HAP-1 (cell line): ENCODE measurements around the gene NKD2.
A peak's percentile ranks its signal among the peaks of the same experiment; 100 is the strongest.

ENCODE experiments used
- DNase-seq, 2 experiments: peaks; one replicate each; pipeline ENCODE4 v3.0.0-alpha.2; 2016 to 2020; ENCODE audit warnings: low spot score in 2 of 2
- H3K27me3 ChIP-seq: fragments of 250-450 bp; sonication (Bioruptor Pico); 2 replicates; pipeline ENCODE4 v1.5.1; 2020; ENCODE audit warnings: low read depth, mild to moderate bottlenecking, moderate library complexity
- H3K36me3 ChIP-seq: fragments of 250-450 bp; sonication (Bioruptor Pico); replicated peaks from 2 replicates; pipeline ENCODE4 v1.5.1; 2020; ENCODE audit warnings: mild to moderate bottlenecking
- H3K4me1 ChIP-seq: fragments of 250-450 bp; sonication (Bioruptor Pico); 2 replicates; pipeline ENCODE4 v1.5.1; 2020; ENCODE audit warnings: mild to moderate bottlenecking
- H3K4me3 ChIP-seq: fragments of 250-450 bp; sonication (Bioruptor Pico); 2 replicates; pipeline ENCODE4 v1.5.1; 2020; ENCODE audit warnings: mild to moderate bottlenecking, moderate library complexity
- H3K9me3 ChIP-seq: fragments of 250-450 bp; sonication (Bioruptor Pico); 2 replicates; pipeline ENCODE4 v1.5.1; 2020; ENCODE audit warnings: mild to moderate bottlenecking, moderate library complexity
- in situ Hi-C: fragments of 300-500 bp; cut with MboI; formaldehyde crosslinking; loops from 3 replicates; pipeline ENCODE4 v1.14.3; 2020; ENCODE audit warnings: low sequenced_read_pairs, inconsistent platforms, mixed read lengths

The NKD2 gene

GRCh38 chr5:982377-983237 lies 26.0 kb upstream of the NKD2 start:
- Histone ChIP-seq H3K36me3 (no peaks in the 10 kb centered on the region; the same call in 1 of the 2 replicates), H3K4me3 (no peak overlapping the region), H3K9me3 (peaks cover 12% of the 10 kb centered on the region; the same call in 1 of the 2 replicates), H3K4me1 (peaks cover 11% of the 10 kb centered on the region), H3K27me3 (no peaks in the 10 kb centered on the region)
- in situ Hi-C loops: no loop called here
- DNase-seq: peak in 1 of 2 experiments; percentile 21

GRCh38 chr5:983238-983524 lies 25.4 kb upstream of the NKD2 start:
- H3K9me3 ChIP-seq: peaks cover 16% of the 10 kb centered on the region; the same call in 1 of the 2 replicates
- H3K36me3 ChIP-seq: no peaks in the 10 kb centered on the region; the same call in 1 of the 2 replicates
- no peak for DNase-seq
- in situ Hi-C loops: no loop called here
- H3K27me3 ChIP-seq: no peaks in the 10 kb centered on the region
- H3K4me1 ChIP-seq: peaks cover 11% of the 10 kb centered on the region
- H3K4me3 ChIP-seq: no peak overlapping the region

- Histone ChIP-seq H3K4me1 (peaks cover 11% of the 10 kb centered on the region), H3K4me3 (no peak overlapping the region), H3K9me3 (peaks cover 16% of the 10 kb centered on the region; the same call in 1 of the 2 replicates), H3K36me3 (no peaks in the 10 kb centered on the region; the same call in 1 of the 2 replicates), H3K27me3 (no peaks in the 10 kb centered on the region)
- no peak for DNase-seq
- in situ Hi-C loops: no loop called here
These were observed 25.0 kb upstream of the NKD2 start for GRCh38 chr5:983568-983967.

- Histone ChIP-seq H3K27me3 (no peaks in the 10 kb centered on the region; the same call in 1 of the 2 replicates), H3K9me3 (peaks cover 16% of the 10 kb centered on the region; the same call in 1 of the 2 replicates), H3K4me3 (no peak overlapping the region), H3K36me3 (no peaks in the 10 kb centered on the region; the same call in 1 of the 2 replicates), H3K4me1 (peaks cover 11% of the 10 kb centered on the region)
- no peak for DNase-seq
- in situ Hi-C loops: no loop called here
These were observed 23.8 kb upstream of the NKD2 start for GRCh38 chr5:984774-985173.

- in situ Hi-C loops: no loop called here
- Histone ChIP-seq H3K9me3 (peaks cover 16% of the 10 kb centered on the region; the same call in 1 of the 2 replicates), H3K36me3 (no peaks in the 10 kb centered on the region), H3K27me3 (no peaks in the 10 kb centered on the region; the same call in 1 of the 2 replicates), H3K4me3 (no peak overlapping the region), H3K4me1 (no peaks in the 10 kb centered on the region)
- no peak for DNase-seq
These were observed 20.8 kb upstream of the NKD2 start for GRCh38 chr5:987761-988160.

GRCh38 chr5:988322-988721 lies 20.3 kb upstream of the NKD2 start:
- Histone ChIP-seq H3K27me3 (no peaks in the 10 kb centered on the region; the same call in 1 of the 2 replicates), H3K36me3 (no peaks in the 10 kb centered on the region), H3K4me3 (no peak overlapping the region), H3K9me3 (peaks cover 16% of the 10 kb centered on the region; the same call in 1 of the 2 replicates), H3K4me1 (no peaks in the 10 kb centered on the region)
- DNase-seq: no peak
- in situ Hi-C loops: no loop called here

- in situ Hi-C loops: no loop called here
- H3K27me3 ChIP-seq: no peaks in the 10 kb centered on the region; the same call in 1 of the 2 replicates
These were observed 18.6 kb upstream of the NKD2 start for GRCh38 chr5:989961-990530.

GRCh38 chr5:991472-992267 lies 16.9 kb upstream of the NKD2 start:
- Histone ChIP-seq H3K9me3 (peaks cover 4% of the 10 kb centered on the region; the same call in 1 of the 2 replicates), H3K4me3 (no peak overlapping the region), H3K27me3 (no peaks in the 10 kb centered on the region; the same call in 1 of the 2 replicates), H3K4me1 (no peaks in the 10 kb centered on the region), H3K36me3 (no peaks in the 10 kb centered on the region)
- DNase-seq: peak in 1 of 2 experiments; percentile 5
- in situ Hi-C loops: no loop called here

More at GRCh38 chr5:989961-990530, 18.6 kb upstream of the NKD2 start:
- no peaks in the 10 kb centered on the region for H3K4me1 ChIP-seq
- DNase-seq: peak in 1 of 2 experiments; percentile 10
- peaks cover 4% of the 10 kb centered on the region; the same call in 1 of the 2 replicates for H3K9me3 ChIP-seq
- no peaks in the 10 kb centered on the region for H3K36me3 ChIP-seq
- no peak overlapping the region for H3K4me3 ChIP-seq

- Histone ChIP-seq H3K27me3 (no peaks in the 10 kb centered on the region; the same call in 1 of the 2 replicates), H3K4me3 (no peak overlapping the region), H3K4me1 (no peaks in the 10 kb centered on the region), H3K9me3 (no peaks in the 10 kb centered on the region; the same call in 1 of the 2 replicates), H3K36me3 (no peaks in the 10 kb centered on the region; the same call in 1 of the 2 replicates)
- in situ Hi-C loops: no loop called here
- DNase-seq: no peak
These were observed 14.4 kb upstream of the NKD2 start for GRCh38 chr5:994272-994607.

- DNase-seq: peak in 1 of 2 experiments; percentile 4
- Histone ChIP-seq H3K36me3 (no peaks in the 10 kb centered on the region; the same call in 1 of the 2 replicates), H3K9me3 (no peaks in the 10 kb centered on the region; the same call in 1 of the 2 replicates), H3K27me3 (no peaks in the 10 kb centered on the region; the same call in 1 of the 2 replicates), H3K4me3 (no peak overlapping the region), H3K4me1 (no peaks in the 10 kb centered on the region)
- in situ Hi-C loops: no loop called here
These were observed 13.8 kb upstream of the NKD2 start for GRCh38 chr5:994821-995220.

GRCh38 chr5:995318-995717 lies 13.3 kb upstream of the NKD2 start:
- H3K4me1 ChIP-seq: no peaks in the 10 kb centered on the region
- no peaks in the 10 kb centered on the region; the same call in 1 of the 2 replicates for H3K9me3 ChIP-seq
- no peaks in the 10 kb centered on the region; the same call in 1 of the 2 replicates for H3K36me3 ChIP-seq
- no peak overlapping the region for H3K4me3 ChIP-seq
- H3K27me3 ChIP-seq: no peaks in the 10 kb centered on the region; the same call in 1 of the 2 replicates
- in situ Hi-C loops: no loop called here
- DNase-seq: no peak

GRCh38 chr5:997001-997474 lies 11.6 kb upstream of the NKD2 start:
- Histone ChIP-seq H3K4me3 (no peak overlapping the region), H3K4me1 (no peaks in the 10 kb centered on the region), H3K9me3 (no peaks in the 10 kb centered on the region; the same call in 1 of the 2 replicates), H3K36me3 (no peaks in the 10 kb centered on the region; the same call in 1 of the 2 replicates), H3K27me3 (no peaks in the 10 kb centered on the region)
- DNase-seq: peak; percentile 15 to 50
- in situ Hi-C loops: no loop called here

GRCh38 chr5:997711-998110 lies 10.9 kb upstream of the NKD2 start:
- H3K36me3 ChIP-seq: no peaks in the 10 kb centered on the region; the same call in 1 of the 2 replicates
- no peaks in the 10 kb centered on the region for H3K4me1 ChIP-seq
- DNase-seq: peak in 1 of 2 experiments; percentile 5
- in situ Hi-C loops: no loop called here
- H3K4me3 ChIP-seq: no peak overlapping the region
- H3K9me3 ChIP-seq: no peaks in the 10 kb centered on the region; the same call in 1 of the 2 replicates
- no peaks in the 10 kb centered on the region for H3K27me3 ChIP-seq
